NCI-H510A (cell line): ENCODE results near the gene ZFHX2.
"Not testable (repeated sequence)": the region's sequence is repeated elsewhere in the genome, so short reads cannot be mapped to it uniquely, and the experiment has no call there.

Experiments used
- DNase-seq: peaks from one replicate; lab custom pipeline; 2025; lab: John Stamatoyannopoulos, UW

The ZFHX2 gene

GRCh38 chr14:23539248-23540140 is 12.1 kb downstream of the ZFHX2 start:
- DNase-seq, result peak; percentile 18

- peak; percentile 19 for DNase-seq
Measured at GRCh38 chr14:23538785-23539184, 12.8 kb downstream of the ZFHX2 start.

- DNase-seq, result no peak
Measured at GRCh38 chr14:23538050-23538718, 13.4 kb downstream of the ZFHX2 start.

GRCh38 chr14:23537351-23538049 is 14.1 kb downstream of the ZFHX2 start:
- peak; percentile 22 for DNase-seq

GRCh38 chr14:23536906-23537305 is 14.7 kb downstream of the ZFHX2 start:
- DNase-seq, result not testable (repeated sequence)

GRCh38 chr14:23536494-23536893 is 15.1 kb downstream of the ZFHX2 start:
- DNase-seq, result no peak

GRCh38 chr14:23535943-23536342 is 15.6 kb downstream of the ZFHX2 start:
- DNase-seq, result no peak

- no peak for DNase-seq
Measured at GRCh38 chr14:23533652-23534435, 17.7 kb downstream of the ZFHX2 start.

- no peak for DNase-seq
Measured at GRCh38 chr14:23532658-23533057, 18.9 kb downstream of the ZFHX2 start.

- no peak for DNase-seq
Measured at GRCh38 chr14:23531391-23531790, 20.2 kb downstream of the ZFHX2 start.

- DNase-seq, result no peak
Measured at GRCh38 chr14:23530375-23531055, 21.1 kb downstream of the ZFHX2 start.

- DNase-seq, result no peak
Measured at GRCh38 chr14:23529016-23529415, 22.5 kb downstream of the ZFHX2 start.

GRCh38 chr14:23528555-23528954 is 23.0 kb downstream of the ZFHX2 start:
- no peak for DNase-seq

GRCh38 chr14:23525611-23526010 is 26.0 kb downstream of the ZFHX2 start:
- DNase-seq, result no peak

GRCh38 chr14:23524954-23525353 is 26.6 kb downstream of the ZFHX2 start:
- no peak for DNase-seq

GRCh38 chr14:23523229-23524016 is 28.1 kb downstream of the ZFHX2 start:
- DNase-seq, result no peak

GRCh38 chr14:23522643-23523198 is 28.8 kb downstream of the ZFHX2 start:
- no peak for DNase-seq

GRCh38 chr14:23521785-23522640 is 29.6 kb downstream of the ZFHX2 start:
- DNase-seq, result no peak

- DNase-seq, result no peak
Measured at GRCh38 chr14:23520899-23521533, 30.5 kb downstream of the ZFHX2 start.
